Liver (tissue), 9 donors: ENCODE results near the gene PSMD12. TPM values are rescaled to one million over a fixed set of nuclear protein-coding genes. Genes with fewer than 3 reads are reported as not detected.
A peak's percentile ranks its signal among the peaks of the same experiment; 100 is the strongest.

ENCODE experiments used
- DNase-seq: peaks from one replicate; pipeline ENCODE4 v3.0.0-alpha.2; 2017; ENCODE audit warnings: low spot score
- H3K27ac ChIP-seq, 2 donors: one replicate each; pipeline ENCODE4 v1.7.0; 2013; ENCODE audit warnings: inconsistent platforms in 2 of 2, low read length in 2 of 2, control low read depth in 1 of 2, low read depth in 1 of 2, mild to moderate bottlenecking in 1 of 2
- H3K27me3 ChIP-seq, 4 donors: one replicate each; pipeline versions ENCODE4 v1.6.1 to v1.7.0; 2013; ENCODE audit warnings: low read length in 3 of 4, inconsistent platforms in 1 of 4, mild to moderate bottlenecking in 1 of 4, moderate library complexity in 1 of 4; ENCODE audit not compliant: control insufficient read depth in 4 of 4, insufficient read depth in 4 of 4
- H3K36me3 ChIP-seq, 4 donors: one replicate each; pipeline versions ENCODE4 v1.6.1 to v1.7.0; 2013; ENCODE audit warnings: low read length in 3 of 4, mild to moderate bottlenecking in 3 of 4, low read depth in 1 of 4, moderate library complexity in 1 of 4; ENCODE audit not compliant: control insufficient read depth in 4 of 4, insufficient read depth in 3 of 4
- H3K4me1 ChIP-seq, 4 donors: one replicate each; pipeline versions ENCODE4 v1.6.1 to v1.7.0; 2013; ENCODE audit warnings: low read length in 3 of 4, mild to moderate bottlenecking in 3 of 4, moderate library complexity in 1 of 4; ENCODE audit not compliant: control insufficient read depth in 4 of 4, insufficient read depth in 4 of 4
- H3K4me3 ChIP-seq, 3 donors: one replicate each; pipeline versions ENCODE4 v1.6.1 to v1.7.0; 2013; ENCODE audit warnings: low read length in 3 of 3, control low read depth in 1 of 3, low read depth in 1 of 3, mild to moderate bottlenecking in 1 of 3
- H3K9ac ChIP-seq, 2 donors: one replicate each; pipeline ENCODE4 v1.7.0; 2013; ENCODE audit warnings: low read length in 2 of 2, mild to moderate bottlenecking in 2 of 2, moderate library complexity in 2 of 2, control low read depth in 1 of 2, low read depth in 1 of 2
- H3K9me3 ChIP-seq, 4 donors: one replicate each; pipeline versions ENCODE4 v1.6.1 to v1.7.0; 2013; ENCODE audit warnings: low read length in 3 of 4; ENCODE audit not compliant: control insufficient read depth in 4 of 4
- EGR1 ChIP-seq, 2 donors: IDR thresholded peaks; 2 replicates each; pipeline ENCODE4 v1.6.1; 2016 to 2018; ENCODE audit warnings: antibody characterized with exemption in 2 of 2, low read depth in 2 of 2
- FOXA1 ChIP-seq: IDR thresholded peaks from 2 replicates; pipeline ENCODE4 v1.6.1; 2016; ENCODE audit warnings: antibody characterized with exemption
- FOXA2 ChIP-seq: IDR thresholded peaks from 2 replicates; pipeline ENCODE4 v1.6.1; 2016; ENCODE audit warnings: antibody characterized with exemption
- GABPA ChIP-seq, 2 donors: IDR thresholded peaks in 1 of 2; conservative IDR thresholded peaks in 1 of 2; 2 replicates each; pipeline ENCODE4 v1.6.1; 2016; ENCODE audit warnings: antibody characterized with exemption in 2 of 2, mild to moderate bottlenecking in 1 of 2, moderate library complexity in 1 of 2
- HNF4A ChIP-seq, 2 donors: conservative IDR thresholded peaks; 2 replicates each; pipeline ENCODE4 v1.6.1; 2016; ENCODE audit warnings: antibody characterized with exemption in 2 of 2, mild to moderate bottlenecking in 2 of 2
- HNF4G ChIP-seq: IDR thresholded peaks from 2 replicates; pipeline ENCODE4 v1.6.1; 2016; ENCODE audit warnings: antibody characterized with exemption
- JUND ChIP-seq, 2 donors: IDR thresholded peaks; 2 replicates each; pipeline ENCODE4 v1.6.1; 2016; ENCODE audit warnings: antibody characterized with exemption in 2 of 2
- MAX ChIP-seq: IDR thresholded peaks from 2 replicates; pipeline ENCODE4 v1.6.1; 2016; ENCODE audit warnings: antibody characterized with exemption
- NR2F2 ChIP-seq: IDR thresholded peaks from 2 replicates; pipeline ENCODE4 v1.6.1; 2016; ENCODE audit warnings: antibody characterized with exemption
- RAD21 ChIP-seq, 2 donors: IDR thresholded peaks; 2 replicates each; pipeline ENCODE4 v1.6.1; 2016; ENCODE audit warnings: antibody characterized with exemption in 2 of 2, mild to moderate bottlenecking in 2 of 2
- REST ChIP-seq: IDR thresholded peaks from 2 replicates; pipeline ENCODE4 v1.6.1; 2016; ENCODE audit warnings: antibody characterized with exemption, mild to moderate bottlenecking
- RXRA ChIP-seq, 2 donors: IDR thresholded peaks; 2 replicates each; pipeline ENCODE4 v1.6.1; 2017 to 2018; ENCODE audit warnings: antibody characterized with exemption in 2 of 2, mild to moderate bottlenecking in 1 of 2
- SP1 ChIP-seq: IDR thresholded peaks from 2 replicates; pipeline ENCODE4 v1.6.1; 2018; ENCODE audit warnings: antibody characterized with exemption, mild to moderate bottlenecking
- TAF1 ChIP-seq: conservative IDR thresholded peaks from 2 replicates; pipeline ENCODE4 v1.6.1; 2016; ENCODE audit warnings: antibody characterized with exemption, mild to moderate bottlenecking
- YY1 ChIP-seq: IDR thresholded peaks from 2 replicates; pipeline ENCODE4 v1.6.1; 2016; ENCODE audit warnings: antibody characterized with exemption, mild to moderate bottlenecking
- ZBTB33 ChIP-seq: IDR thresholded peaks from 2 replicates; pipeline ENCODE4 v1.6.1; 2016; ENCODE audit warnings: antibody characterized with exemption
- WGBS: extraction: QIAGEN DNeasy Blood & Tissue Kit; methylation state at CpG from one replicate; pipeline ENCODE4 v1.1.7; 2013; 5-methylcytosine and 5-hydroxymethylcytosine counted together
- polyA plus RNA-seq, 2 donors: library from polyadenylated mRNA; stranded (reverse) in 1 of 2; unstranded in 1 of 2; fragments of 200-250 nt in 1 of 2; fragments of >200 nt in 1 of 2; fragmentation: Nextera tagmentation in 1 of 2; extraction: Ambion mirVana in 1 of 2; gene quantifications; one replicate each; pipeline versions ENCODE4 v1.2.1 to v1.2.3, GENCODE V29; 2013 to 2015
- total RNA-seq, 2 donors: library from RNA; depleted of rRNA; stranded (reverse); fragments of >200 nt; gene quantifications; one replicate each; pipeline ENCODE4 v1.2.3, GENCODE V29; 2014
- TF ChIP-seq, protein P1 (sequence below): IDR thresholded peaks from 2 replicates; pipeline ENCODE4 v1.6.1; 2016; ENCODE audit warnings: antibody characterized with exemption
- TF ChIP-seq, protein P2 (sequence below): fragments of 150-350 bp; IDR thresholded peaks from 2 replicates; pipeline ENCODE4 v1.5.1; 2017; ENCODE audit warnings: improper control_type of control experiment, low read depth, low read length; ENCODE audit not compliant: missing input control
- donor health status: healthy.
- donor health status: healthy.
- donor health status: healthy.
- donor health status: healthy.
- donor health status: healthy.

The PSMD12 gene
- total and polyA plus RNA-seq, 4 donors, result 17.3 to 34.0 (median 25.7) TPM

- DNase-seq, result no peak
- no peak overlapping the region for H3K9ac ChIP-seq
- TF ChIP-seq ZBTB33 (no peak), GABPA (IDR thresholded peaks at IDR 0.05 in 1 of 2, conservative IDR thresholded peaks at IDR 0.05 in 1 of 2) (no peak), FOXA1 (no peak), NR2F2 (no peak)
- H3K4me3 ChIP-seq, result no peak overlapping the region
- WGBS, result 75% methylated on average over 2 of the region's 2 CpGs
- H3K4me1 ChIP-seq, result peaks cover 7 to 29% (median 21%) of the 10 kb centered on the region in 4 donors
- H3K36me3 ChIP-seq, result no peaks in the 10 kb centered on the region
- H3K9me3 ChIP-seq, result no peaks in the 10 kb centered on the region
- no peaks in the 10 kb centered on the region for H3K27me3 ChIP-seq
- H3K27ac ChIP-seq, result no peak overlapping the region
Observed at GRCh38 chr17:67412941-67413340, 46.6 kb upstream of the PSMD12 start.

DNA sequence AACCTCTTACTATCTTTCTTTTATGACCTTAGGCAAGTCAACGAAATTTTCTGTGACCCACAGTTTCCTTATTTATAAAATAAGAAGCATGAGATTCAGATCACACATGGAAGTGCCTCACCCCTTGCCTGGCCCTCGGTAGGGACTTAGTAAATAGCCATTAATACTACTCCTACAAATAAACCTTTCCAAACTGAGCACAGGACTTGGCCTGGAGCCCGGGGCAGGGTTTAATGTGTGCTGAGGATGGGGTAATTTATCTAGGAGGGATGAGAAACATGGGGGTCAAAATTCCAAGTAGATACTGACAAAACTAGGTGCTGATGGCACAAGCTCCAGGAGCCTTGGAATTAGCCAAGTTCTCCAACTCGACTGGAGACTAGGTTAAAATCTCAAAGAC lies 45.7 kb upstream of the PSMD12 start:
- Histone ChIP-seq H3K9me3 (no peaks in the 10 kb centered on the region), H3K4me3 (no peak overlapping the region), H3K4me1 (peaks cover 5 to 27% (median 19%) of the 10 kb centered on the region in 4 donors), H3K36me3 (no peaks in the 10 kb centered on the region), H3K27me3 (no peaks in the 10 kb centered on the region), H3K9ac (no peak overlapping the region), H3K27ac (peak overlapping the region in 1 of 2 donors; percentile 13)
- WGBS, result 44% methylated on average over 4 of the region's 4 CpGs
- TF ChIP-seq FOXA1 (no peak), TAF1 (no peak), EGR1 (IDR thresholded peaks at IDR 0.05; ENCODE audit: low read depth in 2 of 2) (no peak), YY1 (peak; percentile 47), MAX (peak; percentile 12), FOXA2 (no peak), RXRA (IDR thresholded peaks at IDR 0.05) (peak; percentile 33 to 57), SP1 (peak; percentile 22), GABPA (IDR thresholded peaks at IDR 0.05 in 1 of 2, conservative IDR thresholded peaks at IDR 0.05 in 1 of 2) (no peak), NR2F2 (no peak), HNF4A (conservative IDR thresholded peaks at IDR 0.05) (peak; percentile 72 to 76), ZBTB33 (no peak), REST (no peak), HNF4G (peak; percentile 51), JUND (IDR thresholded peaks at IDR 0.05) (peak in 1 of 2 donors; percentile 34), RAD21 (IDR thresholded peaks at IDR 0.05) (peak in 1 of 2 donors; percentile 26)
- TF ChIP-seq, protein P1, sequence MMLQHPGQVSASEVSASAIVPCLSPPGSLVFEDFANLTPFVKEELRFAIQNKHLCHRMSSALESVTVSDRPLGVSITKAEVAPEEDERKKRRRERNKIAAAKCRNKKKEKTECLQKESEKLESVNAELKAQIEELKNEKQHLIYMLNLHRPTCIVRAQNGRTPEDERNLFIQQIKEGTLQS, result no peak
- TF ChIP-seq, protein P2, sequence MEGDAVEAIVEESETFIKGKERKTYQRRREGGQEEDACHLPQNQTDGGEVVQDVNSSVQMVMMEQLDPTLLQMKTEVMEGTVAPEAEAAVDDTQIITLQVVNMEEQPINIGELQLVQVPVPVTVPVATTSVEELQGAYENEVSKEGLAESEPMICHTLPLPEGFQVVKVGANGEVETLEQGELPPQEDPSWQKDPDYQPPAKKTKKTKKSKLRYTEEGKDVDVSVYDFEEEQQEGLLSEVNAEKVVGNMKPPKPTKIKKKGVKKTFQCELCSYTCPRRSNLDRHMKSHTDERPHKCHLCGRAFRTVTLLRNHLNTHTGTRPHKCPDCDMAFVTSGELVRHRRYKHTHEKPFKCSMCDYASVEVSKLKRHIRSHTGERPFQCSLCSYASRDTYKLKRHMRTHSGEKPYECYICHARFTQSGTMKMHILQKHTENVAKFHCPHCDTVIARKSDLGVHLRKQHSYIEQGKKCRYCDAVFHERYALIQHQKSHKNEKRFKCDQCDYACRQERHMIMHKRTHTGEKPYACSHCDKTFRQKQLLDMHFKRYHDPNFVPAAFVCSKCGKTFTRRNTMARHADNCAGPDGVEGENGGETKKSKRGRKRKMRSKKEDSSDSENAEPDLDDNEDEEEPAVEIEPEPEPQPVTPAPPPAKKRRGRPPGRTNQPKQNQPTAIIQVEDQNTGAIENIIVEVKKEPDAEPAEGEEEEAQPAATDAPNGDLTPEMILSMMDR, result no peak
- DNase-seq, result no peak
